CD4-positive, alpha-beta memory T cell (primary cell): ENCODE results near the gene TSPAN10. TPM values are rescaled to one million over a fixed set of nuclear protein-coding genes. Genes with fewer than 3 reads are reported as not detected.

Source experiments
- CTCF ChIA-PET: fragments of 350-600 bp; sonication (Branson Sonifier 250); formaldehyde crosslinking; loops from one replicate; lab custom pipeline; 2021; ENCODE audit warnings: inconsistent platforms; ENCODE audit not compliant: partially characterized antibody; lab: Charles Lee
- POLR2A ChIA-PET: fragments of 350-600 bp; sonication (Branson Sonifier 250); formaldehyde crosslinking; loops from one replicate; lab custom pipeline; 2021; ENCODE audit not compliant: partially characterized antibody; lab: Charles Lee
- DNase-seq, 5 donors: peaks; one replicate each; pipeline versions ENCODE4 v3.0.0 to v3.0.0-alpha.2; 2020 to 2022; ENCODE audit warnings: mixed read lengths in 1 of 5
- H3K27ac ChIP-seq: one replicate; pipeline ENCODE4 v1.7.0; 2013; ENCODE audit warnings: low read depth, low read length
- H3K27me3 ChIP-seq: 2 replicates; pipeline ENCODE4 v1.7.0; 2013; ENCODE audit warnings: mild to moderate bottlenecking, low read length, moderate library complexity; ENCODE audit not compliant: insufficient read depth
- H3K36me3 ChIP-seq: 2 replicates; pipeline ENCODE4 v1.7.0; 2013; ENCODE audit warnings: mild to moderate bottlenecking, low read length, moderate library complexity; ENCODE audit not compliant: insufficient read depth
- H3K4me1 ChIP-seq: 2 replicates; pipeline ENCODE4 v1.7.0; 2013; ENCODE audit warnings: mild to moderate bottlenecking, low read length, moderate library complexity; ENCODE audit not compliant: insufficient read depth
- H3K4me3 ChIP-seq, 2 donors: one replicate each; pipeline ENCODE4 v1.7.0; 2013; ENCODE audit warnings: low read length in 2 of 2, mild to moderate bottlenecking in 1 of 2
- H3K9me3 ChIP-seq, 2 donors: one replicate each; pipeline ENCODE4 v1.7.0; 2013; ENCODE audit warnings: low read length in 2 of 2, control low read depth in 1 of 2; ENCODE audit not compliant: control insufficient read depth in 1 of 2
- H3K27ac Mint-ChIP-seq, 7 donors: one replicate each; pipeline ENCODE4 v1.8.0; 2020 to 2021; ENCODE audit warnings: mixed read lengths in 7 of 7, mild to moderate bottlenecking in 6 of 7, inconsistent platforms in 3 of 7, moderate library complexity in 3 of 7
- H3K27me3 Mint-ChIP-seq, 2 donors: one replicate each; pipeline ENCODE4 v1.8.0; 2020 to 2021; ENCODE audit warnings: mixed read lengths in 2 of 2
- H3K36me3 Mint-ChIP-seq, 2 donors: one replicate each; pipeline ENCODE4 v1.8.0; 2020 to 2021; ENCODE audit warnings: mixed read lengths in 2 of 2, inconsistent platforms in 1 of 2, mild to moderate bottlenecking in 1 of 2
- H3K4me1 Mint-ChIP-seq, 4 donors: one replicate each; pipeline ENCODE4 v1.8.0; 2020 to 2021; ENCODE audit warnings: mixed read lengths in 4 of 4, mild to moderate bottlenecking in 1 of 4
- H3K4me3 Mint-ChIP-seq, 8 donors: one replicate each; pipeline ENCODE4 v1.8.0; 2020 to 2021; ENCODE audit warnings: mixed read lengths in 8 of 8, mild to moderate bottlenecking in 7 of 8, moderate library complexity in 6 of 8, inconsistent platforms in 3 of 8
- H3K9me3 Mint-ChIP-seq, 8 donors: one replicate each; pipeline ENCODE4 v1.8.0; 2020 to 2021; ENCODE audit warnings: mixed read lengths in 8 of 8, mild to moderate bottlenecking in 5 of 8, inconsistent platforms in 3 of 8, moderate library complexity in 1 of 8
- intact Hi-C: fragments of 100-400 bp; cut with micrococcal nuclease; formaldehyde crosslinking; loops from one replicate; pipeline ENCODE4 v1.15.1; 2023
- polyA plus RNA-seq, 2 donors: library from polyadenylated mRNA; unstranded; fragments of 300-500 nt; fragmentation: Illumina TruSeq; gene quantifications; one replicate each; pipeline ENCODE4 v1.2.3, GENCODE V29; 2021
- total RNA-seq, 2 experiments: library from RNA; stranded (reverse); gene quantifications; one replicate each; pipeline ENCODE4 v1.2.3, GENCODE V29; 2021

Gene TSPAN10
- total and polyA plus RNA-seq, 4 experiments from 2014 or later, result 0.10 to 1.2 (median 0.65) TPM

- intact Hi-C loops, result no loop called here
- POLR2A ChIA-PET, result no interaction called here
- H3K36me3 ChIP-seq, result no peaks in the 10 kb centered on the region
- no peak for DNase-seq
- Mint-ChIP-seq H3K4me3 (no peak overlapping the region), H3K9me3 (no peaks in the 10 kb centered on the region), H3K27me3 (no peaks in the 10 kb centered on the region), H3K27ac (peak overlapping the region in 3 of 7 donors; percentile 29 to 57 (median 37)), H3K4me1 (peaks cover 3 to 49% (median 15%) of the 10 kb centered on the region in 4 donors), H3K36me3 (no peaks in the 10 kb centered on the region)
- no peaks in the 10 kb centered on the region for H3K27me3 ChIP-seq
- H3K4me1 ChIP-seq, result peaks cover 50% of the 10 kb centered on the region
- no peak overlapping the region for H3K4me3 ChIP-seq
- H3K9me3 ChIP-seq, result no peaks in the 10 kb centered on the region
- H3K27ac ChIP-seq, result no peak overlapping the region
- CTCF ChIA-PET, result no interaction called here
Measured at GRCh38 chr17:81660441-81660840, 23.4 kb downstream of the TSPAN10 start.

- intact Hi-C loops, result no loop called here
- H3K36me3 Mint-ChIP-seq, result peaks cover 0 to 5% of the 10 kb centered on the region in 2 donors
- H3K4me3 Mint-ChIP-seq, result no peak overlapping the region
- CTCF ChIA-PET, result no interaction called here
- H3K36me3 ChIP-seq, result no peaks in the 10 kb centered on the region
- no peaks in the 10 kb centered on the region for H3K27me3 Mint-ChIP-seq
- no peak overlapping the region for H3K27ac ChIP-seq
- peaks cover 8 to 60% (median 24%) of the 10 kb centered on the region in 4 donors for H3K4me1 Mint-ChIP-seq
- no peak for DNase-seq
- H3K9me3 Mint-ChIP-seq, result no peaks in the 10 kb centered on the region
- H3K27me3 ChIP-seq, result no peaks in the 10 kb centered on the region
- peak overlapping the region in 3 of 7 donors; percentile 17 to 98 (median 97) for H3K27ac Mint-ChIP-seq
- POLR2A ChIA-PET, result interaction anchor here (1.2 to 4.9 kb wide), 4 partner anchors 14 to 40 kb away, joined by 4 to 65 read pairs (median 7); partner anchors contain the start of genes ARL16, HGS, NPLOC4 and TSPAN10
- peaks cover 49% of the 10 kb centered on the region for H3K4me1 ChIP-seq
- H3K9me3 ChIP-seq, result no peaks in the 10 kb centered on the region
- H3K4me3 ChIP-seq, result no peak overlapping the region
Measured at GRCh38 chr17:81662002-81662401, 25.0 kb downstream of the TSPAN10 start.

- ChIA-PET POLR2A (interaction anchor here (0.6 to 4.9 kb wide), 4 partner anchors 20 to 425 kb away, joined by 3 to 65 read pairs (median 4); partner anchors contain the start of genes ARL16, HGS, NDUFAF8 and TEPSIN), CTCF (interaction anchor here (0.7 kb wide), 1 partner anchor 12 kb away, joined by 3 read pairs; no protein-coding TSS in a partner anchor)
- H3K27me3 ChIP-seq, result no peaks in the 10 kb centered on the region
- H3K9me3 Mint-ChIP-seq, result no peaks in the 10 kb centered on the region
- H3K27me3 Mint-ChIP-seq, result no peaks in the 10 kb centered on the region
- peaks cover 0 to 14% of the 10 kb centered on the region in 2 donors for H3K36me3 Mint-ChIP-seq
- no peak for DNase-seq
- peaks cover 60% of the 10 kb centered on the region for H3K4me1 ChIP-seq
- intact Hi-C loops, result no loop called here
- no peak overlapping the region for H3K4me3 ChIP-seq
- H3K27ac Mint-ChIP-seq, result peak overlapping the region in 4 of 7 donors; percentile 47 to 88 (median 69)
- H3K4me1 Mint-ChIP-seq, result peaks cover 13 to 74% (median 37%) of the 10 kb centered on the region in 4 donors
- peak overlapping the region; percentile 16 for H3K27ac ChIP-seq
- no peaks in the 10 kb centered on the region for H3K9me3 ChIP-seq
- no peaks in the 10 kb centered on the region for H3K36me3 ChIP-seq
- peak overlapping the region in 5 of 8 donors; percentile 31 to 81 (median 52) for H3K4me3 Mint-ChIP-seq
Measured at GRCh38 chr17:81664051-81664470, 27.1 kb downstream of the TSPAN10 start.

GRCh38 chr17:81665205-81666091, 28.5 kb downstream of the TSPAN10 start:
- peak overlapping the region; percentile 90 to 98 (median 94) for H3K4me3 Mint-ChIP-seq
- ChIA-PET POLR2A (interaction anchor here (0.7 to 4.9 kb wide), 10 partner anchors 10 to 426 kb away, joined by 3 to 65 read pairs (median 3); partner anchors contain the start of genes ARL16, FAAP100, HGS and MRPL12), CTCF (interaction anchor here (1.1 kb wide), 1 partner anchor 10 kb away, joined by 5 read pairs; no protein-coding TSS in a partner anchor)
- H3K27me3 ChIP-seq, result no peaks in the 10 kb centered on the region
- peaks cover 0 to 18% of the 10 kb centered on the region in 2 donors for H3K36me3 Mint-ChIP-seq
- peaks cover 60% of the 10 kb centered on the region for H3K4me1 ChIP-seq
- peaks cover 13 to 77% (median 37%) of the 10 kb centered on the region in 4 donors for H3K4me1 Mint-ChIP-seq
- DNase-seq, result peak; percentile 28 to 44 (median 30)
- peak overlapping the region; percentile 88 to 97 (median 96) for H3K27ac Mint-ChIP-seq
- no peaks in the 10 kb centered on the region for H3K9me3 ChIP-seq
- peaks cover 9% of the 10 kb centered on the region for H3K36me3 ChIP-seq
- no peaks in the 10 kb centered on the region for H3K9me3 Mint-ChIP-seq
- peak overlapping the region; percentile 80 for H3K27ac ChIP-seq
- intact Hi-C loops, result loop anchor here (1.0 to 5.0 kb wide), 3 partner anchors 18 to 37 kb away; partner anchors contain the start of genes ARL16, MRPL12, NPLOC4 and TSPAN10
- no peaks in the 10 kb centered on the region for H3K27me3 Mint-ChIP-seq
- H3K4me3 ChIP-seq, result peak overlapping the region; percentile 81 to 85

GRCh38 chr17:81666092-81666341, 29.0 kb downstream of the TSPAN10 start:
- H3K36me3 Mint-ChIP-seq, result peaks cover 0 to 18% of the 10 kb centered on the region in 2 donors
- H3K27me3 ChIP-seq, result no peaks in the 10 kb centered on the region
- no peaks in the 10 kb centered on the region for H3K9me3 Mint-ChIP-seq
- CTCF ChIA-PET, result interaction anchor here (1.1 kb wide), 1 partner anchor 10 kb away, joined by 5 read pairs; no protein-coding TSS in a partner anchor
- intact Hi-C loops, result loop anchor here (1.0 to 5.0 kb wide), 3 partner anchors 17 to 36 kb away; partner anchors contain the start of genes ARL16, MRPL12, NPLOC4 and TSPAN10
- peak in 1 of 5 donors; percentile 50 for DNase-seq
- POLR2A ChIA-PET, result interaction anchor here (0.7 to 4.9 kb wide), 8 partner anchors 9 to 371 kb away, joined by 3 to 65 read pairs (median 3); partner anchors contain the start of genes ARL16, FAAP100, HGS and MRPL12
- H3K4me1 ChIP-seq, result peaks cover 60% of the 10 kb centered on the region
- no peaks in the 10 kb centered on the region for H3K9me3 ChIP-seq
- peak overlapping the region; percentile 90 to 98 (median 94) for H3K4me3 Mint-ChIP-seq
- H3K27ac ChIP-seq, result peak overlapping the region; percentile 80
- peaks cover 13 to 72% (median 37%) of the 10 kb centered on the region in 4 donors for H3K4me1 Mint-ChIP-seq
- H3K27ac Mint-ChIP-seq, result peak overlapping the region; percentile 88 to 97 (median 96)
- no peaks in the 10 kb centered on the region for H3K27me3 Mint-ChIP-seq
- H3K4me3 ChIP-seq, result peak overlapping the region; percentile 81 to 85
- peaks cover 11% of the 10 kb centered on the region for H3K36me3 ChIP-seq

- Mint-ChIP-seq H3K9me3 (no peaks in the 10 kb centered on the region), H3K27ac (peak within 1 kb of the TSS; percentile 88 to 97 (median 96)), H3K27me3 (no peaks in the 10 kb centered on the region), H3K4me3 (peak within 1 kb of the TSS; percentile 90 to 98 (median 95)), H3K36me3 (peaks cover 0 to 21% of the 10 kb centered on the region in 2 donors), H3K4me1 (peaks cover 14 to 69% (median 37%) of the 10 kb centered on the region in 4 donors)
- Histone ChIP-seq H3K4me3 (peak within 1 kb of the TSS; percentile 81 to 85), H3K27me3 (no peaks in the 10 kb centered on the region), H3K4me1 (peaks cover 60% of the 10 kb centered on the region), H3K9me3 (no peaks in the 10 kb centered on the region), H3K27ac (peak within 1 kb of the TSS; percentile 80), H3K36me3 (peaks cover 17% of the 10 kb centered on the region)
- peak; percentile 88 to 92 (median 90) for DNase-seq
- intact Hi-C loops, result loop anchor here (1.0 to 5.0 kb wide), 3 partner anchors 17 to 36 kb away; partner anchors contain the start of genes ARL16, MRPL12, NPLOC4 and TSPAN10
- ChIA-PET POLR2A (interaction anchor here (0.6 to 4.9 kb wide), 8 partner anchors 10 to 372 kb away, joined by 3 to 65 read pairs (median 4); partner anchors contain the start of genes ARHGDIA, ARL16, FAAP100 and HGS), CTCF (no interaction called here)
Measured at GRCh38 chr17:81666342-81667191, 29.6 kb downstream of the TSPAN10 start, which contains the start of the genes CCDC137 and OXLD1. Gene CCDC137, plus strand, starts transcription at chr17:81666737. Its CDS starts 30 bp downstream, at chr17:81666767. Gene OXLD1, minus strand, starts transcription at chr17:81666605. Its CDS starts 28 bp downstream, at chr17:81666577.
